K562 (cell line): ENCODE results near the gene IRS1.

Source experiments
- BHLHE40 ChIP-seq: IDR thresholded peaks from 2 replicates; pipeline ENCODE4 v1.6.1; 2011; ENCODE audit warnings: low read length, improper control_type of control experiment
- ERF ChIP-seq: fragments of 450-650 bp; formaldehyde crosslinking; IDR thresholded peaks from 2 replicates; pipeline ENCODE4 v1.4.0; 2020; ENCODE audit warnings: mild to moderate bottlenecking, mixed read lengths
- HLTF ChIP-seq: fragments of 450-650 bp; IDR thresholded peaks from 2 replicates; pipeline ENCODE4 v1.6.1; 2016
- POLR2AphosphoS5 ChIP-seq: IDR thresholded peaks from 2 replicates; pipeline ENCODE4 v1.6.1; 2011; ENCODE audit warnings: mild to moderate bottlenecking, low read depth, low read length, moderate library complexity; ENCODE audit not compliant: control insufficient read depth, insufficient read depth
- ZNF354B ChIP-seq: fragments of 250-450 bp; sonication (Bioruptor Pico); IDR thresholded peaks from 2 replicates; pipeline ENCODE4 v1.4.0; 2020
- TF ChIP-seq, protein P1 (sequence below), 3 experiments: IDR thresholded peaks in 2 of 3; conservative IDR thresholded peaks in 1 of 3; 2 replicates each; pipeline ENCODE4 v1.5.1; 2011 to 2012; ENCODE audit warnings: low read length in 3 of 3, mild to moderate bottlenecking in 3 of 3, control low read depth in 2 of 3, improper control_type of control experiment in 1 of 3, inconsistent platforms in 1 of 3, low read depth in 1 of 3, mixed read lengths in 1 of 3, moderate library complexity in 1 of 3; ENCODE audit not compliant: insufficient read depth in 2 of 3
- TF ChIP-seq, protein P2 (sequence below): fragments of 250-450 bp; sonication (Bioruptor Pico); IDR thresholded peaks from 2 replicates; pipeline ENCODE4 v1.5.0; 2020; ENCODE audit warnings: mild to moderate bottlenecking, borderline replicate concordance
- TF ChIP-seq, protein P3 (sequence below), 2 experiments: fragments of 450-650 bp in 1 of 2; IDR thresholded peaks; 2 replicates each; pipeline ENCODE4 v1.6.1; 2011 to 2017; ENCODE audit warnings: low read depth in 2 of 2, antibody characterized with exemption in 1 of 2, borderline replicate concordance in 1 of 2, low read length in 1 of 2, mild to moderate bottlenecking in 1 of 2, mixed read lengths in 1 of 2; ENCODE audit not compliant: control insufficient read depth in 1 of 2
- TF ChIP-seq, protein P4 (sequence below): sonication (generic); formaldehyde crosslinking; IDR thresholded peaks from 2 replicates; pipeline ENCODE4 v1.8.1; 2022; ENCODE audit warnings: missing genetic modification reagents
- TF ChIP-seq, protein P5 (sequence below), 2 experiments: fragments of 450-650 bp; IDR thresholded peaks; 2 replicates each; pipeline ENCODE4 v1.6.1; 2018; ENCODE audit warnings: mild to moderate bottlenecking in 2 of 2, low read depth in 1 of 2; ENCODE audit not compliant: partially characterized antibody in 2 of 2

DNA sequence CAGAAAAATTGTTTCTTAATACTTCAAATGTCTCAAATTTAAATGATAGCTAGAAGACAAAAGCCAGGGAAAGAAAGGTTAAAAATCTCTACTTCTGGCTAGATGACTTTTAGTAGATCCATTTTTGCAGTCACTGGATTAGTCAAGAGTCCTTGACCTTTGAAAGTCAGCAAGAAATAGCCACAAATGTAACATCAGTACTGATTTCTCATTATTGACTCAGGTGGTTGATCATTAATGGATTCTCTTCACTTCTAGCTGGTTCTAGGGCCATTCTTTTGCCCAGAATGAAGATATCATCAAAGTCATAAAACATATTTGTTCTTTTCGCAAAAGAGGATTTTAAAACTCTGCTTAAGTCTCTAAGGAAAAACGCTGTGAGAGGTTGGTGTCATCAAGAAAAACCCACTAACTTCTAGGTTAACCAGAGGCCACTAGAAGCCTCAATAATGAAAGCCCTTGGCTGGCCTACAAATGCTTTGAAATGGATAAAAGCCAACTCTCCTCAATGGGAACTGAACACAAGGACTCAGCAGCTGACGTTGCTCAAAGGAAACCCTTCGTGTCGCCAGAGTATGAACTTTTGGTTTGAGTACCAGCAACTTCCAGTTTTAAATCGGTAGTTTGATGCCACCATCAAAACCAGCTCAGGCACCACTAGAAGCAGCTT lies 66.3 kb downstream of the IRS1 start:
- TF ChIP-seq, protein P1, sequence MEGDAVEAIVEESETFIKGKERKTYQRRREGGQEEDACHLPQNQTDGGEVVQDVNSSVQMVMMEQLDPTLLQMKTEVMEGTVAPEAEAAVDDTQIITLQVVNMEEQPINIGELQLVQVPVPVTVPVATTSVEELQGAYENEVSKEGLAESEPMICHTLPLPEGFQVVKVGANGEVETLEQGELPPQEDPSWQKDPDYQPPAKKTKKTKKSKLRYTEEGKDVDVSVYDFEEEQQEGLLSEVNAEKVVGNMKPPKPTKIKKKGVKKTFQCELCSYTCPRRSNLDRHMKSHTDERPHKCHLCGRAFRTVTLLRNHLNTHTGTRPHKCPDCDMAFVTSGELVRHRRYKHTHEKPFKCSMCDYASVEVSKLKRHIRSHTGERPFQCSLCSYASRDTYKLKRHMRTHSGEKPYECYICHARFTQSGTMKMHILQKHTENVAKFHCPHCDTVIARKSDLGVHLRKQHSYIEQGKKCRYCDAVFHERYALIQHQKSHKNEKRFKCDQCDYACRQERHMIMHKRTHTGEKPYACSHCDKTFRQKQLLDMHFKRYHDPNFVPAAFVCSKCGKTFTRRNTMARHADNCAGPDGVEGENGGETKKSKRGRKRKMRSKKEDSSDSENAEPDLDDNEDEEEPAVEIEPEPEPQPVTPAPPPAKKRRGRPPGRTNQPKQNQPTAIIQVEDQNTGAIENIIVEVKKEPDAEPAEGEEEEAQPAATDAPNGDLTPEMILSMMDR (IDR thresholded peaks at IDR 0.05 in 2 of 3, conservative IDR thresholded peaks at IDR 0.05 in 1 of 3; ENCODE audit: insufficient read depth in 2 of 3, low read depth in 1 of 3, low read length in 3 of 3) = no peak
- TF ChIP-seq BHLHE40 (no peak), ERF (CRISPR knock-in tag) (no peak), POLR2AphosphoS5 (no peak), HLTF (no peak), ZNF354B (CRISPR knock-in tag) (no peak)
- TF ChIP-seq, protein P2, sequence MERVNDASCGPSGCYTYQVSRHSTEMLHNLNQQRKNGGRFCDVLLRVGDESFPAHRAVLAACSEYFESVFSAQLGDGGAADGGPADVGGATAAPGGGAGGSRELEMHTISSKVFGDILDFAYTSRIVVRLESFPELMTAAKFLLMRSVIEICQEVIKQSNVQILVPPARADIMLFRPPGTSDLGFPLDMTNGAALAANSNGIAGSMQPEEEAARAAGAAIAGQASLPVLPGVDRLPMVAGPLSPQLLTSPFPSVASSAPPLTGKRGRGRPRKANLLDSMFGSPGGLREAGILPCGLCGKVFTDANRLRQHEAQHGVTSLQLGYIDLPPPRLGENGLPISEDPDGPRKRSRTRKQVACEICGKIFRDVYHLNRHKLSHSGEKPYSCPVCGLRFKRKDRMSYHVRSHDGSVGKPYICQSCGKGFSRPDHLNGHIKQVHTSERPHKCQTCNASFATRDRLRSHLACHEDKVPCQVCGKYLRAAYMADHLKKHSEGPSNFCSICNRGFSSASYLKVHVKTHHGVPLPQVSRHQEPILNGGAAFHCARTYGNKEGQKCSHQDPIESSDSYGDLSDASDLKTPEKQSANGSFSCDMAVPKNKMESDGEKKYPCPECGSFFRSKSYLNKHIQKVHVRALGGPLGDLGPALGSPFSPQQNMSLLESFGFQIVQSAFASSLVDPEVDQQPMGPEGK = no peak
- TF ChIP-seq, protein P3, sequence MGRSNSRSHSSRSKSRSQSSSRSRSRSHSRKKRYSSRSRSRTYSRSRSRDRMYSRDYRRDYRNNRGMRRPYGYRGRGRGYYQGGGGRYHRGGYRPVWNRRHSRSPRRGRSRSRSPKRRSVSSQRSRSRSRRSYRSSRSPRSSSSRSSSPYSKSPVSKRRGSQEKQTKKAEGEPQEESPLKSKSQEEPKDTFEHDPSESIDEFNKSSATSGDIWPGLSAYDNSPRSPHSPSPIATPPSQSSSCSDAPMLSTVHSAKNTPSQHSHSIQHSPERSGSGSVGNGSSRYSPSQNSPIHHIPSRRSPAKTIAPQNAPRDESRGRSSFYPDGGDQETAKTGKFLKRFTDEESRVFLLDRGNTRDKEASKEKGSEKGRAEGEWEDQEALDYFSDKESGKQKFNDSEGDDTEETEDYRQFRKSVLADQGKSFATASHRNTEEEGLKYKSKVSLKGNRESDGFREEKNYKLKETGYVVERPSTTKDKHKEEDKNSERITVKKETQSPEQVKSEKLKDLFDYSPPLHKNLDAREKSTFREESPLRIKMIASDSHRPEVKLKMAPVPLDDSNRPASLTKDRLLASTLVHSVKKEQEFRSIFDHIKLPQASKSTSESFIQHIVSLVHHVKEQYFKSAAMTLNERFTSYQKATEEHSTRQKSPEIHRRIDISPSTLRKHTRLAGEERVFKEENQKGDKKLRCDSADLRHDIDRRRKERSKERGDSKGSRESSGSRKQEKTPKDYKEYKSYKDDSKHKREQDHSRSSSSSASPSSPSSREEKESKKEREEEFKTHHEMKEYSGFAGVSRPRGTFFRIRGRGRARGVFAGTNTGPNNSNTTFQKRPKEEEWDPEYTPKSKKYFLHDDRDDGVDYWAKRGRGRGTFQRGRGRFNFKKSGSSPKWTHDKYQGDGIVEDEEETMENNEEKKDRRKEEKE (IDR thresholded peaks at IDR 0.05; ENCODE audit: borderline replicate concordance in 1 of 2, control insufficient read depth in 1 of 2, low read depth in 2 of 2, low read length in 1 of 2) = no peak
- TF ChIP-seq, protein P4, sequence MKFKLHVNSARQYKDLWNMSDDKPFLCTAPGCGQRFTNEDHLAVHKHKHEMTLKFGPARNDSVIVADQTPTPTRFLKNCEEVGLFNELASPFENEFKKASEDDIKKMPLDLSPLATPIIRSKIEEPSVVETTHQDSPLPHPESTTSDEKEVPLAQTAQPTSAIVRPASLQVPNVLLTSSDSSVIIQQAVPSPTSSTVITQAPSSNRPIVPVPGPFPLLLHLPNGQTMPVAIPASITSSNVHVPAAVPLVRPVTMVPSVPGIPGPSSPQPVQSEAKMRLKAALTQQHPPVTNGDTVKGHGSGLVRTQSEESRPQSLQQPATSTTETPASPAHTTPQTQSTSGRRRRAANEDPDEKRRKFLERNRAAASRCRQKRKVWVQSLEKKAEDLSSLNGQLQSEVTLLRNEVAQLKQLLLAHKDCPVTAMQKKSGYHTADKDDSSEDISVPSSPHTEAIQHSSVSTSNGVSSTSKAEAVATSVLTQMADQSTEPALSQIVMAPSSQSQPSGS (CRISPR knock-in tag) = no peak
- TF ChIP-seq, protein P5, sequence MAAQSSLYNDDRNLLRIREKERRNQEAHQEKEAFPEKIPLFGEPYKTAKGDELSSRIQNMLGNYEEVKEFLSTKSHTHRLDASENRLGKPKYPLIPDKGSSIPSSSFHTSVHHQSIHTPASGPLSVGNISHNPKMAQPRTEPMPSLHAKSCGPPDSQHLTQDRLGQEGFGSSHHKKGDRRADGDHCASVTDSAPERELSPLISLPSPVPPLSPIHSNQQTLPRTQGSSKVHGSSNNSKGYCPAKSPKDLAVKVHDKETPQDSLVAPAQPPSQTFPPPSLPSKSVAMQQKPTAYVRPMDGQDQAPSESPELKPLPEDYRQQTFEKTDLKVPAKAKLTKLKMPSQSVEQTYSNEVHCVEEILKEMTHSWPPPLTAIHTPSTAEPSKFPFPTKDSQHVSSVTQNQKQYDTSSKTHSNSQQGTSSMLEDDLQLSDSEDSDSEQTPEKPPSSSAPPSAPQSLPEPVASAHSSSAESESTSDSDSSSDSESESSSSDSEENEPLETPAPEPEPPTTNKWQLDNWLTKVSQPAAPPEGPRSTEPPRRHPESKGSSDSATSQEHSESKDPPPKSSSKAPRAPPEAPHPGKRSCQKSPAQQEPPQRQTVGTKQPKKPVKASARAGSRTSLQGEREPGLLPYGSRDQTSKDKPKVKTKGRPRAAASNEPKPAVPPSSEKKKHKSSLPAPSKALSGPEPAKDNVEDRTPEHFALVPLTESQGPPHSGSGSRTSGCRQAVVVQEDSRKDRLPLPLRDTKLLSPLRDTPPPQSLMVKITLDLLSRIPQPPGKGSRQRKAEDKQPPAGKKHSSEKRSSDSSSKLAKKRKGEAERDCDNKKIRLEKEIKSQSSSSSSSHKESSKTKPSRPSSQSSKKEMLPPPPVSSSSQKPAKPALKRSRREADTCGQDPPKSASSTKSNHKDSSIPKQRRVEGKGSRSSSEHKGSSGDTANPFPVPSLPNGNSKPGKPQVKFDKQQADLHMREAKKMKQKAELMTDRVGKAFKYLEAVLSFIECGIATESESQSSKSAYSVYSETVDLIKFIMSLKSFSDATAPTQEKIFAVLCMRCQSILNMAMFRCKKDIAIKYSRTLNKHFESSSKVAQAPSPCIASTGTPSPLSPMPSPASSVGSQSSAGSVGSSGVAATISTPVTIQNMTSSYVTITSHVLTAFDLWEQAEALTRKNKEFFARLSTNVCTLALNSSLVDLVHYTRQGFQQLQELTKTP (IDR thresholded peaks at IDR 0.05; ENCODE audit: low read depth in 1 of 2, partially characterized antibody in 2 of 2) = no peak
